Measurements from ENCODE around the gene DPP3.
A peak's percentile ranks its signal among the peaks of the same experiment; 100 is the strongest.

DPP3 gene

DNA sequence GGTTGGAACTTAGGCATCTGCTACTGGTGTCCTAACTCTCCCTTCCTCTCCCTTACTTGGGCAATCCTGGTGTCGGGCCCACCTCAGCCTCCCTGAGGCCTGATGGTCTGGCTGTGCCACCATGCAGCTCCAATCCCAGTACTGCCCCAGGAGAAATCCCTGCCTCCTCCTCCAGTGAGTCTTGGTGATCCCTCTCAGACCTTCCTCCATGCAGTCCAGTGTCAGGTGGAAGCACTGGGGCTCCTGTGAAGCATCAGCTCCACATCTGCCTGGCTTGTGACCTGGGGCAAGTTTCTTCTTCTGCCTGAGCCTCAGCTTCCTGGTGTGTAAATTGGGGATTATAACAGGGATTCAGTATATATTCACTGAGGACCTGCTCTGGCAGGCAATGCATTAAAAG lies 15.3 kb upstream of the DPP3 start:
- no peak overlapping the region for H3K4me3 ChIP-seq (ENCODE audit: low read length)
- H3K4me1 ChIP-seq (ENCODE audit: low read length) = peaks cover 6% of the 10 kb centered on the region; the same call in 1 of the 2 replicates
- no peaks in the 10 kb centered on the region for H3K9me3 ChIP-seq (replicated peaks; ENCODE audit: insufficient read depth, low read length)
- H3K4me2 ChIP-seq (ENCODE audit: low read depth, low read length) = no peak overlapping the region
- H4K20me1 ChIP-seq (ENCODE audit: insufficient read depth, low read length) = no peaks in the 10 kb centered on the region
- H3K27ac ChIP-seq (ENCODE audit: low read length) = no peak overlapping the region
- no peaks in the 10 kb centered on the region for H3K36me3 ChIP-seq (replicated peaks; ENCODE audit: insufficient read depth, low read length)
- TF ChIP-seq EZH2phosphoT487 (IDR thresholded peaks at IDR 0.05; ENCODE audit: low read length) = no peak
- H3K9ac ChIP-seq (ENCODE audit: low read length) = no peak overlapping the region
- no peaks in the 10 kb centered on the region for H3K27me3 ChIP-seq (replicated peaks; ENCODE audit: insufficient read depth, low read length)
- H3K79me2 ChIP-seq (ENCODE audit: low read length) = peaks cover 5% of the 10 kb centered on the region; the same call in 1 of the 2 replicates
- no peak overlapping the region for H2AFZ ChIP-seq (ENCODE audit: low read length)
- DNase-seq = no peak
- H3K9me2 ChIP-seq (replicated peaks; ENCODE audit: insufficient read depth, low read length) = no peaks in the 10 kb centered on the region
- H3F3A ChIP-seq (ENCODE audit: insufficient read depth, low read length) = no peaks in the 10 kb centered on the region

DNA sequence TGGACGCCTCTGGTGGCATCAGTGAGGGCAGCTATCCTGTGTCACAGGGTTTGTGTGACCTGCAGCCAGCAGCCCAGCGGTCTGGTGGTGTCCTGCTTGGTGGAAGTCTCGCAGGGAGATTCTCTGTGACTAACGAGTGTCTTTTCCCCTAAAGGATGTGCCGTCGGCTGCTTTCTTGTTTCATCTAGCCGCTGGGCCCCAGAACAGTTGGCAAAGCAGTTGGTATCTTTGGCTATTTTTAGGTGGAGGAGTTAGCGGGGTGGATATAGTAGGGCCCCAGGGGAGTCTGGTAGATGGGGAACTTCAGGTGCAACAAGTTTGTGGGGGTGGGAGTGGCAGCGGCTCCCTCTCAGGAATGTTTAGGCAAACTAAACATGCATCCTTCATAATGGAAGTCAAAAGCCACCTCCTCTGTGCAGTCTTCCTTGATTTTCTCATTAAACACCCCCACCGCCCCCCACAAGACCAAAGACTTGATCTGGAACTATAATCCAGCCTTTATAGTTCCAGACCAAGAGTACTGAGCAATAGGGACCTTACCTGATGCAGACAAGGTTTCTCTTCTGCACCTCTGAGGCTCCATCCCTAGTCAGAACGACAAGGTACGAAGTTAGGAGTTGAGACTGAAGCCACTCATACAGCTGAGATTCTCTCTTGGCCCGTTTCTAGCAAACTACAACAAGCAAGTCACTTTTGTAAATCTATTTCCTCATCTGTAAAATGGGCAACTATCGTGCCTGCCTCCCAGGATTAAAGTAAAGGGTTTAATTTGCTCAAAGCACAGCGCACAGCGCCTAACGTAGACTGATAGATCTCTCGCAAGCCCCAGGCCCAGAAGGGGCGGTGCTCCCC lies 14.6 kb upstream of the DPP3 start:
- Histone ChIP-seq H3K4me3 (ENCODE audit: low read length) (no peak overlapping the region), H3K36me3 (replicated peaks; ENCODE audit: insufficient read depth, low read length) (no peaks in the 10 kb centered on the region), H3K4me1 (ENCODE audit: low read length) (peaks cover 6% of the 10 kb centered on the region; the same call in 1 of the 2 replicates), H4K20me1 (ENCODE audit: insufficient read depth, low read length) (no peaks in the 10 kb centered on the region), H3K79me2 (ENCODE audit: low read length) (peaks cover 5% of the 10 kb centered on the region; the same call in 1 of the 2 replicates), H3K27ac (ENCODE audit: low read length) (no peak overlapping the region), H3K9me3 (replicated peaks; ENCODE audit: insufficient read depth, low read length) (no peaks in the 10 kb centered on the region), H2AFZ (ENCODE audit: low read length) (0 out of 2 replicates have a peak overlapping the region, but pooled peaks have one; percentile 77), H3K4me2 (ENCODE audit: low read depth, low read length) (peak overlapping the region; percentile 88; the same call in 1 of the 2 replicates), H3F3A (ENCODE audit: insufficient read depth, low read length) (no peaks in the 10 kb centered on the region), H3K9ac (ENCODE audit: low read length) (no peak overlapping the region), H3K9me2 (replicated peaks; ENCODE audit: insufficient read depth, low read length) (no peaks in the 10 kb centered on the region), H3K27me3 (replicated peaks; ENCODE audit: insufficient read depth, low read length) (no peaks in the 10 kb centered on the region)
- TF ChIP-seq, protein P1, sequence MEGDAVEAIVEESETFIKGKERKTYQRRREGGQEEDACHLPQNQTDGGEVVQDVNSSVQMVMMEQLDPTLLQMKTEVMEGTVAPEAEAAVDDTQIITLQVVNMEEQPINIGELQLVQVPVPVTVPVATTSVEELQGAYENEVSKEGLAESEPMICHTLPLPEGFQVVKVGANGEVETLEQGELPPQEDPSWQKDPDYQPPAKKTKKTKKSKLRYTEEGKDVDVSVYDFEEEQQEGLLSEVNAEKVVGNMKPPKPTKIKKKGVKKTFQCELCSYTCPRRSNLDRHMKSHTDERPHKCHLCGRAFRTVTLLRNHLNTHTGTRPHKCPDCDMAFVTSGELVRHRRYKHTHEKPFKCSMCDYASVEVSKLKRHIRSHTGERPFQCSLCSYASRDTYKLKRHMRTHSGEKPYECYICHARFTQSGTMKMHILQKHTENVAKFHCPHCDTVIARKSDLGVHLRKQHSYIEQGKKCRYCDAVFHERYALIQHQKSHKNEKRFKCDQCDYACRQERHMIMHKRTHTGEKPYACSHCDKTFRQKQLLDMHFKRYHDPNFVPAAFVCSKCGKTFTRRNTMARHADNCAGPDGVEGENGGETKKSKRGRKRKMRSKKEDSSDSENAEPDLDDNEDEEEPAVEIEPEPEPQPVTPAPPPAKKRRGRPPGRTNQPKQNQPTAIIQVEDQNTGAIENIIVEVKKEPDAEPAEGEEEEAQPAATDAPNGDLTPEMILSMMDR (IDR thresholded peaks at IDR 0.05; ENCODE audit: low read length) = no peak
- TF ChIP-seq EZH2 (optimal IDR thresholded peaks at IDR 0.05; ENCODE audit: low read depth, low read length) (no peak), EZH2phosphoT487 (IDR thresholded peaks at IDR 0.05; ENCODE audit: low read length) (no peak)
- no peak for DNase-seq

DNA sequence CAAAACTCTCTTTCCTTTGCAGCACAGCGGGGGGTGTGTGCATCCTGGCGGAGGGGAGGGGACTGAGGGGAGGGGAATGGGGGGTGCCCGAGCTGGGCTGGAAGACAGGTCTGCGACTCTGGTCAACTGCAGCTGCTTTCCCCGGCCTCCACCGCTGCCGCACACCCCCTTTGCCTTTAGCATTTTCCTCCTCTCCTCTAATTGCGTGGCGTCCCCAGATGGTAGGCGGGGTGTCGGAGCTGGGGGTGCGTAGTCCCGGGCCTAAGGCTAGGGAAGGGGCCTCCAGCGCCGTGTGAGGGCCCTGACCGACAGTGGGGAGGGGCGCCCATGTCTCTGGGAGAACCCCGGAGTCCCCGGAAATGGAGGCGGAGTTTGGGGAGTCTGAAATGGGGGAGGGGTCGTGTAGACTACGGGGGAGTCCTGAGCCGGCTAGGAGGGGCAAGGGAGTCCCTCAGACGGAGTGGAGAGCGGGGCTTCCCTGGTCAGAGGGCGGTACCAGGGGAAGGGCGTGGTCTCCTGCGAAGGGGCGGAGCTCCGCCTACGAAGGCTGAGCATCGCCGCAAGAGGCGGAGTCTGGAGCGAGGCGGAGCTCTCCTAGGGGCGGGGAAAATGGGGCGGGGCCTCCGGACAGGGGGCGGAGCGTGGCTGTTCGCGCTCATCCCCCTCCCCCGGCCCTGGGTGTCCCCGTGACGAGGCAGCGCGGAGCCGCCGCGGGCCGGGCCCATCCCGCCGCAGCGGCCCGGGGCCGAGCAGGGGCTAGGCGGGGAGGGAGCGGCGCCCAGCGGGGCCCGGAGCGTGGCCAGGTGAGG lies 13.8 kb upstream of the DPP3 start, which contains the start of gene PELI3:
Gene PELI3 (plus strand): TSS at position 681 of the 809 bp plus-strand sequence. CDS start 1,224 bp downstream, outside the sequence.
- Histone ChIP-seq H3K9me2 (replicated peaks; ENCODE audit: insufficient read depth, low read length) (no peaks in the 10 kb centered on the region), H3K4me3 (ENCODE audit: low read length) (peak within 1 kb of the TSS; percentile 92), H4K20me1 (ENCODE audit: insufficient read depth, low read length) (no peaks in the 10 kb centered on the region), H3K4me2 (ENCODE audit: low read depth, low read length) (peak within 1 kb of the TSS; percentile 99), H3K36me3 (replicated peaks; ENCODE audit: insufficient read depth, low read length) (no peaks in the 10 kb centered on the region), H3K79me2 (ENCODE audit: low read length) (peaks cover 5% of the 10 kb centered on the region; the same call in 1 of the 2 replicates), H3K9me3 (replicated peaks; ENCODE audit: insufficient read depth, low read length) (no peaks in the 10 kb centered on the region), H3K27me3 (replicated peaks; ENCODE audit: insufficient read depth, low read length) (no peaks in the 10 kb centered on the region), H3K9ac (ENCODE audit: low read length) (peak within 1 kb of the TSS; percentile 70; the same call in 1 of the 2 replicates), H3K27ac (ENCODE audit: low read length) (no peak within 1 kb of the TSS), H3F3A (ENCODE audit: insufficient read depth, low read length) (no peaks in the 10 kb centered on the region), H3K4me1 (ENCODE audit: low read length) (peaks cover 6% of the 10 kb centered on the region; the same call in 1 of the 2 replicates), H2AFZ (ENCODE audit: low read length) (peak within 1 kb of the TSS; percentile 78)
- TF ChIP-seq EZH2 (optimal IDR thresholded peaks at IDR 0.05; ENCODE audit: low read depth, low read length) (no peak), EZH2phosphoT487 (IDR thresholded peaks at IDR 0.05; ENCODE audit: low read length) (no peak)
- TF ChIP-seq, protein P1 (IDR thresholded peaks at IDR 0.05; ENCODE audit: low read length) = no peak
- peak; percentile 87 for DNase-seq
